Thoracic aorta (tissue), 2 donors: Measurements from ENCODE around the gene OLFM2. TPM values are rescaled to one million over a fixed set of nuclear protein-coding genes. Genes with fewer than 3 reads are reported as not detected.

ENCODE experiments used
- ATAC-seq: fragments of 150-250 bp; one replicate; pipeline ENCODE4 v1.8.0; 2017; ENCODE audit warnings: low read depth; ENCODE audit not compliant: insufficient number of reproducible peaks, low FRiP score
- DNase-seq: peaks from one replicate; pipeline ENCODE4 v3.0.0-alpha.2; 2020; ENCODE audit warnings: low spot score
- H3K27ac ChIP-seq, 2 donors: fragments of 200-600 bp; sonication (generic); 1 replicate in 1 of 2; 2 replicates in 1 of 2; pipeline ENCODE4 v1.5.1; 2016; ENCODE audit warnings: mild to moderate bottlenecking in 2 of 2, moderate library complexity in 2 of 2
- H3K27me3 ChIP-seq: fragments of 200-600 bp; sonication (generic); replicated peaks from 2 replicates; pipeline ENCODE4 v1.6.0; 2016; ENCODE audit warnings: mild to moderate bottlenecking; ENCODE audit not compliant: insufficient read depth
- H3K36me3 ChIP-seq: fragments of 200-600 bp; sonication (generic); one replicate; pipeline ENCODE4 v1.5.1; 2016
- H3K4me1 ChIP-seq, 2 donors: fragments of 200-600 bp; sonication (generic); 1 replicate in 1 of 2; 2 replicates in 1 of 2; pipeline versions ENCODE4 v1.5.1 to v1.6.0; 2016; ENCODE audit warnings: low read depth in 2 of 2, mild to moderate bottlenecking in 1 of 2; ENCODE audit not compliant: control insufficient read depth in 1 of 2
- H3K4me3 ChIP-seq: fragments of 200-600 bp; sonication (generic); 2 replicates; pipeline ENCODE4 v1.5.1; 2016; ENCODE audit warnings: mild to moderate bottlenecking
- H3K9me3 ChIP-seq: fragments of 200-600 bp; sonication (generic); 2 replicates; pipeline ENCODE4 v1.5.1; 2016
- CTCF ChIP-seq: fragments of 200-600 bp; sonication (generic); IDR thresholded peaks from one replicate; pipeline ENCODE4 v1.5.1; 2019; ENCODE audit warnings: antibody characterized with exemption
- total RNA-seq, 2 donors: library from RNA; depleted of rRNA; stranded (reverse); fragments of >200 nt; gene quantifications; one replicate each; pipeline versions ENCODE4 v1.1.0 to v1.2.3, GENCODE V29; 2016

The OLFM2 gene
- total RNA-seq, 2 donors from 2014 or later: 5.8 to 13.4 TPM

DNA sequence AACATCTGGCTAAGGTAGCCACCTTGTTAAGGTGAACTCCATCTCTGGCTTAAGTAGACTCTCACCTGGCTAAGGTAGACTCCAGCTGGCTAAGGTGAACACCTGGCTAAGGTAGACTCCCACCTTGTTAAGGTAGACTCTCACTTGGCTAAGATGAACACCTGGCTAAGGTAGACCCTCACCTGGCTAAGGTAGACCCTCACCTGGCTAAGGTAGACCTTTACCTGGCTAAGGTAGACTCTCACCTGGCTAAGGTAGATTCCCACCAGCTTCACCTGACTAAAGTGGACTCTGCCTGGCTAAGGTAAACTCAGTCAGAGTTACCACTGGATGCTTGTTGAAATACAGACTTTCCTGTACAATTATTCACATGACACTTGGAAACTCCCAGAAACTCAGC is 77.5 kb downstream of the OLFM2 start:
- Histone ChIP-seq H3K27ac (no peak overlapping the region), H3K36me3 (no peaks in the 10 kb centered on the region), H3K4me3 (no peak overlapping the region), H3K9me3 (no peaks in the 10 kb centered on the region), H3K27me3 (no peaks in the 10 kb centered on the region), H3K4me1 (no peaks in the 10 kb centered on the region)
- ATAC-seq (no peak), DNase-seq (no peak)
- no peak for TF ChIP-seq CTCF

DNA sequence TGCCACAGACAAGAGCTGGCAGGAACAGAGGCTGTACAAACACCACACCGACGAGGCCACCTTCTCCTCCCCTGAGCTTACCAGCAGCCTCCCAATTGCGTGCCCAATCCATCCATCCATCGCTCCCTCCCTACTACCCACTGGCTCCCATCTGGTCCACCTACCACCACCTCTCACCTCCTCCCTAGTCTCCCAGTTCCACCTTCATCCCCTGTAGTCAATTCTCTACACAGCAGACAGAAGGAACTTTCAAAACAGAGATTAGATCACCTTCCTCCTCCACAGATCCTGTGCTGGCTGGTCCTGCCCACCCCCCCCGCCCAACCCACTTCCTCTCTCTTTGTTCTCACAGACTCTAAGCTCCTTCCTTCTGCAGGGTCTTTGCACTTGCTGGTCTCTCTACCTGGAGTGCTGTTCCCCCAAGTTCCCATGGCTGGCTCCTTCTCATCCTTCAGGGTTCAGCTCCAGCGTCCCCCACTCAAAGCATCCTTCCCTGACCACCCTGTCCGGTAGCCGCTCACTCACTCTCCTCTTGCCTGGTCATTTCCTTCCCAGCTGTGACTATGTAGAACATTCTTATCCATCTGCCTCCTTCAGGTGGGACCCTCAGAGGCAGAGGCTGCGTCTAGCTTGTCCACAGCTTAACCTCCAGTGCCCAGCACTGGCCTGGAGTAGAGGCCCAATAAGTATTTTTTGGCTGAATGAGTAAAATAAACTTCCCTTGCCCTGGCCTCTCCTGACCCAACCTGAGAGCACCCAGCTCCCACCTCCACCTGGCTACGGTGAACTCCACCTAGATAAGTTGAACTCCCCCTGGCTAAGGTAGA is 78.2 kb downstream of the OLFM2 start:
- DNase-seq (no peak), ATAC-seq (no peak)
- Histone ChIP-seq H3K9me3 (no peaks in the 10 kb centered on the region), H3K4me1 (no peaks in the 10 kb centered on the region), H3K27me3 (no peaks in the 10 kb centered on the region), H3K27ac (no peak overlapping the region), H3K4me3 (no peak overlapping the region), H3K36me3 (no peaks in the 10 kb centered on the region)
- no peak for TF ChIP-seq CTCF

GRCh38 chr19:9857076-9857721 is 79.1 kb downstream of the OLFM2 start:
- DNase-seq (no peak), ATAC-seq (no peak)
- Histone ChIP-seq H3K27ac (no peak overlapping the region), H3K9me3 (no peaks in the 10 kb centered on the region), H3K4me1 (no peaks in the 10 kb centered on the region), H3K4me3 (no peak overlapping the region), H3K36me3 (no peaks in the 10 kb centered on the region), H3K27me3 (no peaks in the 10 kb centered on the region)
- no peak for TF ChIP-seq CTCF

DNA sequence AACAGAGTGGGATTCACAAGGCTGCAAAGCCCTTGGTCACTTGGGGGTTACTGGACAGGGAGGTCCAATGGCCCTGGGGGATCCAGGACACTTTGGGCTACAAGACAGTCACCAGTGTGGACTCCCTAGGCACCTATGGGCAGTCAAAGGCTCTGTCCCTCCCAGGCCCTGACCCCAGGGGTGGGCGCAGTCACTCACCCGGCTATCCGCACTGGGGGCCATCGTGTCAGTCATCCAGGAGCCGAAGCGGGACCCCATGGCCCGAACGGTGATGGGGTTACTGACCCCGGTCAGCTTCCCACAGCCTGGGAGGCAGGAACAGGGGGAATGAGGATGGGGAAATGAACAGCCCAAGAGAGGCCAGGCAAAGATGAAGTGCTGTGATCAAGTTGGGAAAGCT is 79.7 kb downstream of the OLFM2 start:
- no peaks in the 10 kb centered on the region for H3K4me1 ChIP-seq
- no peaks in the 10 kb centered on the region for H3K36me3 ChIP-seq
- H3K27ac ChIP-seq: no peak overlapping the region
- no peaks in the 10 kb centered on the region for H3K9me3 ChIP-seq
- no peak overlapping the region for H3K4me3 ChIP-seq
- ATAC-seq (no peak), DNase-seq (no peak)
- TF ChIP-seq CTCF: no peak
- no peaks in the 10 kb centered on the region for H3K27me3 ChIP-seq

GRCh38 chr19:9854282-9854846 is 82.0 kb downstream of the OLFM2 start:
- peaks cover under 1% of the 10 kb centered on the region for H3K36me3 ChIP-seq
- H3K27ac ChIP-seq: no peak overlapping the region
- no peaks in the 10 kb centered on the region for H3K4me1 ChIP-seq
- ATAC-seq: no peak
- no peak overlapping the region for H3K4me3 ChIP-seq
- no peaks in the 10 kb centered on the region for H3K27me3 ChIP-seq
- no peaks in the 10 kb centered on the region for H3K9me3 ChIP-seq
- no peak for TF ChIP-seq CTCF
- no peak for DNase-seq
